ENCODE data around the gene NOC3L.
"Not testable (repeated sequence)": the region's sequence is repeated elsewhere in the genome, so short reads cannot be mapped to it uniquely, and the experiment has no call there.

Gene NOC3L, protein sequence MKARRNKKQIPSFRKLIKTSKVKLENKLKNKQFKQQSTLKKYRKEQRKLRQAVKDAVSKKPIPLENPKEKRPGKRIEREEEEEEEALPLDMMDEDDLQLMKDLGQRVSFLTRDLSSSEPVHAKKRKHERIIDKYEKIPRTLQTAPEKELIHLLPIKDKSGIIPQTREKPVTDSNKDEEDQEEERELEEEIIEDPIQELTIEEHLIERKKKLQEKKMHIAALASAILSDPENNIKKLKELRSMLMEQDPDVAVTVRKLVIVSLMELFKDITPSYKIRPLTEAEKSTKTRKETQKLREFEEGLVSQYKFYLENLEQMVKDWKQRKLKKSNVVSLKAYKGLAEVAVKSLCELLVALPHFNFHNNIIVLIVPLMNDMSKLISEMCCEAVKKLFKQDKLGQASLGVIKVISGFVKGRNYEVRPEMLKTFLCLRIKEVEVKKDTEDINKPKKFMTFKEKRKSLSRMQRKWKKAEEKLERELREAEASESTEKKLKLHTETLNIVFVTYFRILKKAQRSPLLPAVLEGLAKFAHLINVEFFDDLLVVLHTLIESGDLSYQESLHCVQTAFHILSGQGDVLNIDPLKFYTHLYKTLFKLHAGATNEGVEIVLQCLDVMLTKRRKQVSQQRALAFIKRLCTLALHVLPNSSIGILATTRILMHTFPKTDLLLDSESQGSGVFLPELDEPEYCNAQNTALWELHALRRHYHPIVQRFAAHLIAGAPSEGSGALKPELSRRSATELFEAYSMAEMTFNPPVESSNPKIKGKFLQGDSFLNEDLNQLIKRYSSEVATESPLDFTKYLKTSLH

DNA sequence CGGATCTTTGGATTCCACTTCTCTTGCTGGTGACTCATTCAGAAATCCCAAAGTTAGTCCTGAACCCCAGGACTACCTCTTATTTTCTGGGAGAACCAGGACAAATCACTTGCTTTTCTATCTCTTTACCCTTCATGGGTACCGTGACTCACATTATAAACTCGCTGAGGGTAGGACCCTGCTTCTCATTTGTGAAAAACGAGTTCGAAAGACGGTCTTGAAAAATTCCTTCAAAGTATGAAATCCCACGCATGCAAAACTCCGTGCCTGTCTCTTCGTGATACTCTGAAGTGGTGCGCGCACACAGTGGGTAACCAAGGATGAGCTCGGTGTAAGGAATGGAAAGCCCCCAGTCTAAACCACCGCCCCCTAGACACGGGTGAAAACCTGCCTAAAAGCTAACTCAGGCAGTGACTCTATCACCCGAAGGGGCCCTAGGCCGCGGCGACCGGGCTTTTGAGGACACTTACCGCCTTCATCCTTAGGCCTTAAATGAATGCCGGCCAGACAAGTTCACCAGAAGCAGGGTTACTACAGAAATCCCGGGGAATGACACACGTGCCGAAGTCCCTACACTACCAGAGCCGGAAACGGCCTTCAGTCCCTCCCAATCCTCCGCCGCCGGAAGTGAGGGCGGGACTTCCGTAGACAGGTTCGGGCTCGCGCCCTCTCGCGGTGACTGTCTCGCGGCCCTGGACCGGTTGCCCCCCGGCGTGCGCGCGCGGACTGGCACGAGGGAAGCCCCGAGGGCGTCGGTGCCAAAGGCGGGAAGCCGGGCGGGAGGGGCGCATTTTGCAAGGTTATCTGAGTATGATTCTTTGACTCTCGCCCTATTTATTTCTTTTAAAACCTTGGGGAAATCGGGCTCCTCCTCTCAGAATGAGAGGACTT is at the start of gene NOC3L:
NOC3L (minus strand) TSS at position 580 of the 891 bp plus-strand sequence; CDS start at position 479, 101 bp downstream.
- DNase-seq (ENCODE audit: low read depth): peak; percentile 92

DNA sequence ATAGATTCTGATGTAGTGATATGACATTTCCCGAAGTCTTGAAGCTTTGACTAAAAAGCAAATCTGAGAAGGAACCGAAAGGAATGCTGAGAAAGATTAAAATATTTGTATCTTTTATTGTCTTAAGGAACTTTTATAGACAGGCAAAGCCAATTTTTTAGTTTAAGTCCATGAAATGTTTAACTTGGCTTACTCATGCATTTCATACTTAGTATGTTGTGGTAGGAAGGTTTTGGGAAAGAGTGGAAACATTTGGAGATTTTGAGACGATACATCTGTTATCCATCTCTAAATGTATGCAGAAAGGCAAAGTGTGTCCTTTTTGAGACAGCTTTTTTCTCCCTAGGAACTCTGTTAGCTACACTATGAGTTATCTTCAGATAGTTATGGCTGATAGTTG is 49.7 kb upstream of the NOC3L start:
- no peak for DNase-seq (ENCODE audit: low read depth)

GRCh38 chr10:94411304-94411703 is 48.6 kb upstream of the NOC3L start:
- DNase-seq (ENCODE audit: low read depth): no peak

GRCh38 chr10:94409021-94409657 is 46.4 kb upstream of the NOC3L start:
- no peak for DNase-seq (ENCODE audit: low read depth)

GRCh38 chr10:94407668-94408067 is 44.9 kb upstream of the NOC3L start:
- no peak for DNase-seq (ENCODE audit: low read depth)

DNA sequence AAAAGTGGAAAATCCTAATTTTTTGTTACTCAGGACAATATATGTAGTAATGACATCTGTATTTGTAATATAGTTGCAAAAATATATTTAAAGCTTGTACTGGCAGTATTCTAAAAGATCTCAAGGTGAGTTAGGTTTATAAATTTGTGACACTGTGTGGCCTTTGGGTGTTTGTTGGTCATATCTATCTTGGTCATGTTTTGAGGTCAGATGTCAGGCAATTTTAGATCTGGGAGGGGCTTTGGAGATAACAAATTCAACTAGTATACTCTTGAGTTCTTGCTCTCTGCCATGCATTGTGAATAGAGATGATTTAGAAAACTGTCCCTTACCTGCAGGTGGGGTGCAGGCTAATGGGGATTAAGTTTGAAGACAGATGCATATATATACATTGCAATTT is 42.7 kb upstream of the NOC3L start:
- no peak for DNase-seq (ENCODE audit: low read depth)

GRCh38 chr10:94403380-94404213 is 40.9 kb upstream of the NOC3L start:
- no peak for DNase-seq (ENCODE audit: low read depth)

GRCh38 chr10:94402843-94403379 is 40.2 kb upstream of the NOC3L start:
- DNase-seq (ENCODE audit: low read depth): no peak

DNA sequence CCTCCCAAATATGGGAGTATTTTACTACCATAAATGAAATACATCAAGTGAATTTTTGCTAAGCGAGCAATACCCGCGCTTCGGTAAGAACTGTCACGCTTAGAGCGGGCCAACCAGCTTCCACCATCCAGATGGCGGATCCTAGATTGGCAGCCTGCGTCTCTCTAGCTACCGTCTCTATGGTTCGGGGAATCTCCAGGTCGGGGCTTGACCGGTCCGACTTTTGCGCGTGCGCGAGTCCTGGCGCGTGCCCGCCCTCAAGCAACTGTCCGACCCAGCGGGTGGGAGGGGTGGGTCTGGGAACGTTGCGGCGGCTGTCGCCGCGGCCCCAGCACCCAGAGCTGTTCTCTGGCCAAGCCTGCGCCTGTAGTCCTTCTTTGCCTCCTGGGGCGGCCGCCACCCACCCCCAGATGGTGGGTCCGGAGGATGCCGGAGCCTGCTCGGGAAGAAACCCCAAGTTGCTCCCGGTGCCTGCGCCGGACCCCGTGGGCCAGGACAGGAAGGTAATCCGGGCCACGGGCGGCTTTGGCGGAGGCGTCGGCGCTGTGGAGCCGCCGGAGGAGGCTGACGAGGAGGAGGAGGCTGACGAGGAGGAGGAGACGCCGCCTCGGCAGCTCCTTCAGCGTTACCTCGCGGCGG is 39.6 kb upstream of the NOC3L start, which contains the start of gene TBC1D12:
TBC1D12 (plus strand) TSS at position 338 of the 639 bp plus-strand sequence; CDS start at position 411, 73 bp downstream.
- DNase-seq (ENCODE audit: low read depth): no peak

DNA sequence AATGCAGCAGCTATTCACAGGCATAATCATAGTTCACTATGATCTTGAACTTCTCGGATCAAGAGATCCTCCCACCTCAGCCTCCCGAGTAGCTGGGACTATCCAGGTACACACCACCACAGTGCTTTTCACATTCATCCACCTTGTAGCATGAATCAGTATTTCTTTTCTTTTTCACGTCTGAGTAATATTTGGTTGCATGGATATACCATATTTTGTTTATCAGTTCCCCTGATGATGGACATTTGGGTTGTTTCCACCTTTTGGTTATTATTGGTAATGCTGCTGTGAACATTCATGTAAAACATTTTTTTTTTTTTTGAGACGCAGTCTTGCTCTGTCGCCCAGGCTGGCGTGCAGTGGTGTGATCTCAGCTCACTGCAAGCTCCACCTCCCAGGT is 36.0 kb upstream of the NOC3L start:
- no peak for DNase-seq (ENCODE audit: low read depth)

- DNase-seq (ENCODE audit: low read depth): no peak
Observed at GRCh38 chr10:94397549-94398370, 35.0 kb upstream of the NOC3L start.

DNA sequence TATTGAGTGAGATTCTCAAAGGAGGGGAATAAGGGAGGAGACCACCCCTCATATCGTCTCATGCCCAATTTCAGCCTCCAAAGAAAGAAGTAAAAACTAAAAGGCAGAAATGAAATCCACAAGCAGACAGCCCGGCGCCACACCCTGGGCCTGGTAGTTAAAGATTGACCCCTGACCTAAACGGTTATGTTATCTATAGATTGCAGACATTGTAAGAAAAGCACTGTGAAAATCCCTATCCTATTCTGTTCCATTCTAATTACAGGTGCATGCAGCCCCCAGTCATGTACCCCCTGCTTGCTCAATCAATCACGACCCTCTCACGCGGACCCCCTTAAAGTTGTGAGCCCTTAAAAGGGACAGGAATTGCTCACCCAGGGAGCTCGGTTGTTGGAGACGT is 29.4 kb upstream of the NOC3L start:
- DNase-seq (ENCODE audit: low read depth): not testable (repeated sequence)

GRCh38 chr10:94385733-94386132 is 23.0 kb upstream of the NOC3L start:
- DNase-seq (ENCODE audit: low read depth): not testable (repeated sequence)

DNA sequence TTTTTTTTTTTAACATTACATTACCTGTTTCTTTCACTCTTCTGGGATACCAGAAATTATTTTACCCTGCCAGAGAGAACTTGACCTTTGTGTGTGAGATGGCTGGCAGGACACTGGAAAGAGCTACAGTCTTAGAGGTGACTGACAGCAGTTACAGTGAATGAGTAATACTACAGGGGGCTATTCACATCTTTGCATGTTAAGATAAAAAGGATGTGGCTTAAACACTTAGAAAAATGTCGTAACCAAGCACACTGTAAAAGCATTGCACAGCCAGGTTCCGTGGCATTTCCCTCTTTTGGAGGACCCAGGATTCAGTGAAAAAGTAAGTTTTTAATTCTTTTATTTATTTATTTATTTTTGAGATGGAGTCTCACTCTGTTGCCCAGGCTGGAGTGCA is 20.8 kb upstream of the NOC3L start:
- no peak for DNase-seq (ENCODE audit: low read depth)

GRCh38 chr10:94376865-94377264 is 14.1 kb upstream of the NOC3L start:
- DNase-seq (ENCODE audit: low read depth): no peak

- DNase-seq (ENCODE audit: low read depth): no peak
Observed at GRCh38 chr10:94375374-94375773, 12.6 kb upstream of the NOC3L start.

GRCh38 chr10:94370501-94370900 is 7.8 kb upstream of the NOC3L start:
- no peak for DNase-seq (ENCODE audit: low read depth)

DNA sequence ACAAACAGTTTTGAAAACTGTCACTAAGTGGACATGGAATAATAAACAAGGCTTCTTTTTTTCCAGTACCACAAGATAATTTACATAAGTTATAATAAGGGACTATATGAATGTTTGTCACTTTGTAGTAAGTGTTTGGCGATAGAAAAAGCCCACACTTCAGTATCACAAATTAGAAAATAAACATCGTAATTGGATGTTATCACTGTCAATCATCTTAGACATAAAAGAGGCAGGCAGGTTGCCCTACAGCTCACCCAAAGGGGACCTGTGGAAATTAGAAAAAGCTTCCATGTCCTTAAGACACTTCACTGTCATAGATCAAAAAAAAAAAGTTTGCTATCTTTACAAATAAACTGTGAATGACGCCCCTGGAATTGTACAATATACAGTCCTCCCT is 3.6 kb upstream of the NOC3L start:
- DNase-seq (ENCODE audit: low read depth): no peak

- no peak for DNase-seq (ENCODE audit: low read depth)
Observed at GRCh38 chr10:94364482-94364881, 1.7 kb upstream of the NOC3L start.
